Chondrocyte (in vitro differentiated cells): ENCODE results near the gene HEXIM1. TPM values are rescaled to one million over a fixed set of nuclear protein-coding genes. Genes with fewer than 3 reads are reported as not detected.

ENCODE experiments used
- DNase-seq: peaks from one replicate; pipeline ENCODE4 v3.0.0; 2021; ENCODE audit warnings: mixed read lengths, low spot score
- H3K27ac Mint-ChIP-seq: one replicate; pipeline ENCODE4 v1.8.0; 2021; ENCODE audit warnings: mild to moderate bottlenecking, moderate library complexity, mixed read lengths; ENCODE audit not compliant: unreplicated experiment
- H3K27me3 Mint-ChIP-seq: 2 replicates; pipeline ENCODE4 v1.8.0; 2021; ENCODE audit warnings: low read depth, mixed read lengths
- H3K36me3 Mint-ChIP-seq: 2 replicates; pipeline ENCODE4 v1.8.0; 2021; ENCODE audit warnings: low read depth, mixed read lengths
- H3K4me1 Mint-ChIP-seq: 2 replicates; pipeline ENCODE4 v1.8.0; 2021; ENCODE audit warnings: low read depth, mild to moderate bottlenecking, mixed read lengths
- H3K4me3 Mint-ChIP-seq: one replicate; pipeline ENCODE4 v1.8.0; 2021; ENCODE audit warnings: mild to moderate bottlenecking, moderate library complexity, mixed read lengths; ENCODE audit not compliant: unreplicated experiment
- H3K9me3 Mint-ChIP-seq: 2 replicates; pipeline ENCODE4 v1.8.0; 2021; ENCODE audit warnings: low read depth, mixed read lengths
- CTCF ChIP-seq: fragments of 200-600 bp; sonication (generic); IDR thresholded peaks from 2 replicates; pipeline ENCODE4 v1.5.0; 2021; ENCODE audit warnings: antibody characterized with exemption, mild to moderate bottlenecking, moderate library complexity
- microRNA-seq: library from miRNA; unstranded; fragments of <30 nt; microRNA quantifications from one replicate; pipeline ENCODE4 v1.2.0, GENCODE V29; 2020; ENCODE audit warnings: borderline number of aligned reads
- total RNA-seq: library from RNA; stranded (reverse); gene quantifications from 3 replicates; pipeline ENCODE4 v1.2.1, GENCODE V29; 2021

Gene HEXIM1
- total RNA-seq, 1 donor from 2014 or later, result 36.4 TPM

- H3K27ac Mint-ChIP-seq, result no peak overlapping the region
Measured at GRCh38 chr17:45197108-45197507, 48.8 kb downstream of the HEXIM1 start.

GRCh38 chr17:45197555-45198334, 49.5 kb downstream of the HEXIM1 start:
- DNase-seq, result peak; percentile 92
- H3K27ac Mint-ChIP-seq, result peak overlapping the region; percentile 41
- H3K4me1 Mint-ChIP-seq, result peaks cover 10% of the 10 kb centered on the region
- H3K36me3 Mint-ChIP-seq, result no peaks in the 10 kb centered on the region
- peak; percentile 99 for TF ChIP-seq CTCF
- no peaks in the 10 kb centered on the region for H3K9me3 Mint-ChIP-seq
- peak overlapping the region; percentile 31 for H3K4me3 Mint-ChIP-seq
- no peaks in the 10 kb centered on the region for H3K27me3 Mint-ChIP-seq

More at GRCh38 chr17:45197108-45197507, 48.8 kb downstream of the HEXIM1 start:
- no peaks in the 10 kb centered on the region for H3K27me3 Mint-ChIP-seq
- no peak overlapping the region for H3K4me3 Mint-ChIP-seq
- no peaks in the 10 kb centered on the region for H3K9me3 Mint-ChIP-seq
- no peak for DNase-seq
- TF ChIP-seq CTCF, result no peak
- H3K36me3 Mint-ChIP-seq, result no peaks in the 10 kb centered on the region
- H3K4me1 Mint-ChIP-seq, result peaks cover 10% of the 10 kb centered on the region

GRCh38 chr17:45200701-45201100, 52.4 kb downstream of the HEXIM1 start:
- Mint-ChIP-seq H3K36me3 (no peaks in the 10 kb centered on the region), H3K27me3 (no peaks in the 10 kb centered on the region), H3K4me3 (no peak overlapping the region), H3K4me1 (peaks cover 10% of the 10 kb centered on the region), H3K9me3 (no peaks in the 10 kb centered on the region), H3K27ac (no peak overlapping the region)
- no peak for DNase-seq
- no peak for TF ChIP-seq CTCF

- no peak overlapping the region for H3K4me3 Mint-ChIP-seq
- no peak for DNase-seq
- TF ChIP-seq CTCF, result no peak
- peaks cover 10% of the 10 kb centered on the region for H3K4me1 Mint-ChIP-seq
- H3K27me3 Mint-ChIP-seq, result no peaks in the 10 kb centered on the region
- H3K9me3 Mint-ChIP-seq, result no peaks in the 10 kb centered on the region
- H3K36me3 Mint-ChIP-seq, result no peaks in the 10 kb centered on the region
- H3K27ac Mint-ChIP-seq, result no peak overlapping the region
Measured at GRCh38 chr17:45201457-45201856, 53.2 kb downstream of the HEXIM1 start.

Small RNAs within 50 kb of the gene (microRNA-seq; reads per million reads assigned to microRNA genes)
- not detected for gene MIR6784

Other genes starting within 250 kb of the HEXIM1 start
- gene EFTUD2, start 249.0 kb upstream of the HEXIM1 start, total RNA-seq, result 71.9 to 99.2 TPM (median 75.9 TPM) in 3 replicates
- 0.55 to 1.0 TPM in 2 of 3 replicates, not detected in the other for gene GFAP, start 233.0 kb upstream of the HEXIM1 start, total RNA-seq
- gene KIF18B, start 200.7 kb upstream of the HEXIM1 start, total RNA-seq, result 3.9 to 7.7 TPM (median 5.2 TPM) in 3 replicates
- 1.6 to 2.8 TPM (median 2.0 TPM) in 3 replicates for gene C1QL1, start 180.2 kb upstream of the HEXIM1 start, total RNA-seq
- gene DCAKD, start 96.8 kb upstream of the HEXIM1 start, total RNA-seq, result 33.9 to 39.9 TPM (median 36.5 TPM) in 3 replicates
- 89.0 to 103 TPM (median 91.4 TPM) in 3 replicates for gene NMT1, start 87.2 kb upstream of the HEXIM1 start, total RNA-seq
- gene PLCD3, start 16.0 kb upstream of the HEXIM1 start, total RNA-seq, result 123 to 135 TPM (median 128 TPM) in 3 replicates
- gene ACBD4, start 12.8 kb upstream of the HEXIM1 start, total RNA-seq, result 4.7 to 6.8 TPM (median 5.6 TPM) in 3 replicates
- gene HEXIM2, start 13.4 kb downstream of the HEXIM1 start, total RNA-seq, result 3.7 to 7.9 TPM (median 6.4 TPM) in 3 replicates
- gene FMNL1, start 73.4 kb downstream of the HEXIM1 start, total RNA-seq, result 0.89 to 2.0 TPM (median 1.8 TPM) in 3 replicates
- not detected in 3 replicates for gene SPATA32, start 113.6 kb downstream of the HEXIM1 start, total RNA-seq
- gene MAP3K14, start 168.5 kb downstream of the HEXIM1 start, total RNA-seq, result 3.9 to 8.6 TPM (median 5.2 TPM) in 3 replicates